Measurements from ENCODE around the gene CXCL12. TPM values are rescaled to one million over a fixed set of nuclear protein-coding genes. Genes with fewer than 3 reads are reported as not detected.

The CXCL12 gene
- total and polyA plus RNA-seq, 5 donors from 2014 or later = not detected

- no peaks in the 10 kb centered on the region for H3K36me3 ChIP-seq (ENCODE audit: control insufficient read depth, insufficient read depth, low read length)
- ATAC-seq (ENCODE audit: low read depth in 2 of 2) (no peak), DNase-seq (no peak)
- no peaks in the 10 kb centered on the region for H3K4me1 ChIP-seq (ENCODE audit: control insufficient read depth, insufficient read depth, low read length, poor library complexity, severe bottlenecking)
- H3K27ac ChIP-seq (ENCODE audit: insufficient read depth, low read length, poor library complexity, severe bottlenecking) = no peak overlapping the region
- no peaks in the 10 kb centered on the region for H3K36me3 Mint-ChIP-seq
- no peaks in the 10 kb centered on the region for H3K27me3 Mint-ChIP-seq
- no peak overlapping the region for H3K27ac Mint-ChIP-seq
- H3K4me3 Mint-ChIP-seq = no peak overlapping the region
- H3K9me3 ChIP-seq (ENCODE audit: control insufficient read depth in 2 of 2, low read length in 2 of 2) = no peaks in the 10 kb centered on the region
- no peaks in the 10 kb centered on the region for H3K4me1 Mint-ChIP-seq
- peaks cover 0 to 2% (median 0%) of the 10 kb centered on the region in 7 donors for H3K9me3 Mint-ChIP-seq
- no peak overlapping the region for H3K4me3 ChIP-seq (ENCODE audit: low read depth, low read length)
- no peaks in the 10 kb centered on the region for H3K27me3 ChIP-seq (ENCODE audit: control insufficient read depth, insufficient read depth, low read length)
Observed at GRCh38 chr10:44333511-44333910, 51.4 kb downstream of the CXCL12 start.

- H3K9me3 Mint-ChIP-seq = peaks cover 0 to 4% (median 0%) of the 10 kb centered on the region in 7 donors
- Histone ChIP-seq H3K27ac (ENCODE audit: insufficient read depth, low read length, poor library complexity, severe bottlenecking) (no peak overlapping the region), H3K27me3 (ENCODE audit: control insufficient read depth, insufficient read depth, low read length) (no peaks in the 10 kb centered on the region), H3K36me3 (ENCODE audit: control insufficient read depth, insufficient read depth, low read length) (no peaks in the 10 kb centered on the region), H3K4me1 (ENCODE audit: control insufficient read depth, insufficient read depth, low read length, poor library complexity, severe bottlenecking) (no peaks in the 10 kb centered on the region), H3K4me3 (ENCODE audit: low read depth, low read length) (no peak overlapping the region), H3K9me3 (ENCODE audit: control insufficient read depth in 2 of 2, low read length in 2 of 2) (no peaks in the 10 kb centered on the region)
- no peak overlapping the region for H3K4me3 Mint-ChIP-seq
- no peaks in the 10 kb centered on the region for H3K27me3 Mint-ChIP-seq
- no peak overlapping the region for H3K27ac Mint-ChIP-seq
- H3K36me3 Mint-ChIP-seq = no peaks in the 10 kb centered on the region
- DNase-seq = no peak
- no peak for ATAC-seq (ENCODE audit: low read depth in 2 of 2)
- no peaks in the 10 kb centered on the region for H3K4me1 Mint-ChIP-seq
Observed at GRCh38 chr10:44332465-44332864, 52.4 kb downstream of the CXCL12 start.

- Mint-ChIP-seq H3K27ac (no peak overlapping the region), H3K4me3 (no peak overlapping the region), H3K9me3 (peaks cover 0 to 4% (median 0%) of the 10 kb centered on the region in 7 donors), H3K4me1 (no peaks in the 10 kb centered on the region), H3K36me3 (no peaks in the 10 kb centered on the region), H3K27me3 (no peaks in the 10 kb centered on the region)
- ATAC-seq (ENCODE audit: low read depth in 2 of 2) (no peak), DNase-seq (no peak)
- no peak overlapping the region for H3K4me3 ChIP-seq (ENCODE audit: low read depth, low read length)
- H3K27ac ChIP-seq (ENCODE audit: insufficient read depth, low read length, poor library complexity, severe bottlenecking) = no peak overlapping the region
- H3K9me3 ChIP-seq (ENCODE audit: control insufficient read depth in 2 of 2, low read length in 2 of 2) = no peaks in the 10 kb centered on the region
- no peaks in the 10 kb centered on the region for H3K36me3 ChIP-seq (ENCODE audit: control insufficient read depth, insufficient read depth, low read length)
- H3K4me1 ChIP-seq (ENCODE audit: control insufficient read depth, insufficient read depth, low read length, poor library complexity, severe bottlenecking) = no peaks in the 10 kb centered on the region
- no peaks in the 10 kb centered on the region for H3K27me3 ChIP-seq (ENCODE audit: control insufficient read depth, insufficient read depth, low read length)
Observed at GRCh38 chr10:44330431-44330830, 54.5 kb downstream of the CXCL12 start.

GRCh38 chr10:44327461-44327860 lies 57.4 kb downstream of the CXCL12 start:
- H3K4me3 ChIP-seq (ENCODE audit: low read depth, low read length) = no peak overlapping the region

More at GRCh38 chr10:44327461-44327860, 57.4 kb downstream of the CXCL12 start:
- no peak for DNase-seq
- H3K4me1 Mint-ChIP-seq = no peaks in the 10 kb centered on the region
- H3K27ac Mint-ChIP-seq = no peak overlapping the region
- no peak overlapping the region for H3K27ac ChIP-seq (ENCODE audit: insufficient read depth, low read length, poor library complexity, severe bottlenecking)
- ATAC-seq (ENCODE audit: low read depth in 2 of 2) = no peak
- no peaks in the 10 kb centered on the region for H3K27me3 ChIP-seq (ENCODE audit: control insufficient read depth, insufficient read depth, low read length)
- H3K4me1 ChIP-seq (ENCODE audit: control insufficient read depth, insufficient read depth, low read length, poor library complexity, severe bottlenecking) = no peaks in the 10 kb centered on the region
- no peaks in the 10 kb centered on the region for H3K36me3 ChIP-seq (ENCODE audit: control insufficient read depth, insufficient read depth, low read length)
- peaks cover 0 to 2% (median 0%) of the 10 kb centered on the region in 7 donors for H3K9me3 Mint-ChIP-seq
- no peaks in the 10 kb centered on the region for H3K9me3 ChIP-seq (ENCODE audit: control insufficient read depth in 2 of 2, low read length in 2 of 2)
- H3K36me3 Mint-ChIP-seq = no peaks in the 10 kb centered on the region
- H3K4me3 Mint-ChIP-seq = no peak overlapping the region
- H3K27me3 Mint-ChIP-seq = no peaks in the 10 kb centered on the region

All from CD4-positive, CD25-positive, alpha-beta regulatory T cell (primary cell).